Measurements from ENCODE around the gene SDC1. TPM values are rescaled to one million over a fixed set of nuclear protein-coding genes. Genes with fewer than 3 reads are reported as not detected.
"Not testable (repeated sequence)": the region's sequence is repeated elsewhere in the genome, so short reads cannot be mapped to it uniquely, and the experiment has no call there.

The SDC1 gene
- total RNA-seq, 2 experiments from 2014 or later: 0.10 TPM; not detected in 1

DNA sequence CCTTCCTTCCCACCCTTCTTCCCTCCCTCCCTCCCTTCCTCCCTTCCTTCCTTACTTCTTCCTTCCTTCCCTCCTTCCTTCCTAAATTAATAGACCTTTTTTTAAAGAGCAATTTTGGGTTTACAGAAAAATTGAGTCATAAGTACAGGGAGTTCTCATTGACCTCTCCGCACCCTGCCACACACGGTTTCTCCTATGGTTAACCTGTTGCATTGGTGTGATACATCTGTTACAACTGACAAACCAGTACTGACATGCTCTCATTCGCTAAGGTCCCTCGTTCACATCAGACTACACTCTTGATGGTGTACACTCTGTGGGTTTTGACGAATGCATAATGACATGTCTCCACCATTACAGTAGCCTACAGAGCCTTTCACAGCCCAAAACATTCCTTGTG lies 11.6 kb upstream of the SDC1 start:
- H2AFZ ChIP-seq (ENCODE audit: low read length): no peak overlapping the region
- H3K4me1 ChIP-seq (ENCODE audit: insufficient read depth, low read length, poor library complexity, severe bottlenecking): no peaks in the 10 kb centered on the region
- no peak overlapping the region for H3K4me2 ChIP-seq (ENCODE audit: low read length)
- no peak for TF ChIP-seq EZH2phosphoT487 (IDR thresholded peaks at IDR 0.05; ENCODE audit: borderline replicate concordance, low read depth, low read length)
- TF ChIP-seq, protein P1, sequence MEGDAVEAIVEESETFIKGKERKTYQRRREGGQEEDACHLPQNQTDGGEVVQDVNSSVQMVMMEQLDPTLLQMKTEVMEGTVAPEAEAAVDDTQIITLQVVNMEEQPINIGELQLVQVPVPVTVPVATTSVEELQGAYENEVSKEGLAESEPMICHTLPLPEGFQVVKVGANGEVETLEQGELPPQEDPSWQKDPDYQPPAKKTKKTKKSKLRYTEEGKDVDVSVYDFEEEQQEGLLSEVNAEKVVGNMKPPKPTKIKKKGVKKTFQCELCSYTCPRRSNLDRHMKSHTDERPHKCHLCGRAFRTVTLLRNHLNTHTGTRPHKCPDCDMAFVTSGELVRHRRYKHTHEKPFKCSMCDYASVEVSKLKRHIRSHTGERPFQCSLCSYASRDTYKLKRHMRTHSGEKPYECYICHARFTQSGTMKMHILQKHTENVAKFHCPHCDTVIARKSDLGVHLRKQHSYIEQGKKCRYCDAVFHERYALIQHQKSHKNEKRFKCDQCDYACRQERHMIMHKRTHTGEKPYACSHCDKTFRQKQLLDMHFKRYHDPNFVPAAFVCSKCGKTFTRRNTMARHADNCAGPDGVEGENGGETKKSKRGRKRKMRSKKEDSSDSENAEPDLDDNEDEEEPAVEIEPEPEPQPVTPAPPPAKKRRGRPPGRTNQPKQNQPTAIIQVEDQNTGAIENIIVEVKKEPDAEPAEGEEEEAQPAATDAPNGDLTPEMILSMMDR (conservative IDR thresholded peaks at IDR 0.05; ENCODE audit: low read length): no peak
- intact Hi-C loops (cut with micrococcal nuclease; ENCODE audit: unreplicated experiment): no loop called here
- no peaks in the 10 kb centered on the region for H3K79me2 ChIP-seq (ENCODE audit: insufficient read depth, low read depth, low read length)
- no peak overlapping the region for H3K27ac ChIP-seq (ENCODE audit: low read depth, low read length, poor library complexity, severe bottlenecking)
- DNase-seq (ENCODE audit: low spot score): no peak
- H3K9me2 ChIP-seq (ENCODE audit: insufficient read depth, low read length): no peaks in the 10 kb centered on the region
- H3K9me3 ChIP-seq (ENCODE audit: low read length): no peaks in the 10 kb centered on the region
- no TSS peak for BruUV-seq (replicated peaks)
- no peaks in the 10 kb centered on the region for H3K36me3 ChIP-seq (ENCODE audit: insufficient read depth, low read length)
- H3K4me3 ChIP-seq (ENCODE audit: low read depth, low read length, poor library complexity, severe bottlenecking): no peak overlapping the region
- no peaks in the 10 kb centered on the region for H4K20me1 ChIP-seq (ENCODE audit: insufficient read depth, low read length)
- ChIA-PET CTCF (ENCODE audit: unreplicated experiment) (no interaction called here), POLR2A (no interaction called here)

DNA sequence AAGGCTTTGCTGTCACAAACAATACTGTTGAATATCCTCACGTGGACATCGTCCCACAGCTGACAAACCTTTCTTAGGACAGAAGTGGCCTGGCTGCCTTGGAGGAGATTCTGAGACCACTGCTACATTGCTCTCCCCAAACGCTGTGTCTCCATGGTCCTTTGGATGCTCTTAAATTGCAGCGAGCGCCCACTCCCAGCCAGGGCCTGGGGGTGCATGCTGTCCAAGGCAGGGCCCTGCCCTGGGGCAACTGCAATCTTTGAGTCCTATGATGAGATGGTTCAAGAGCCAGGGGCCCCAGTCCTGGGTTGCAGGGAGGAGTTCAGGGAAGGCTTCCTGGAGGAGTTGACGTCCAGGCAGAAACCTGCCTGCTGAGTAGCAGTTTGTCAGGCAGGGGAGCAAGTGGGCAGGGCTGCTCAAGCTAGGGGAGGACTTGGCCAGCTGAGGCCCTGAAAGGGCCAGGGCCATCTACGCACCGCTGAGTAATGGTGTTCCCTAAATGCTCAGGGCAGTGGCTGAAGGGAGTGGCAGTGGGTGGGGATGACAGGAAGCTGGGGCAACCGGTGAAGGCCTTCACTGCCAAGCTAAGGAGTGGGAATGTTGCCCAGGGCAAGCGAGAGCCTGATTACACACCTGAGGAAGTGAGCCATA lies 10.8 kb upstream of the SDC1 start:
- ChIA-PET CTCF (ENCODE audit: unreplicated experiment) (no interaction called here), POLR2A (no interaction called here)
- no peak for DNase-seq (ENCODE audit: low spot score)

DNA sequence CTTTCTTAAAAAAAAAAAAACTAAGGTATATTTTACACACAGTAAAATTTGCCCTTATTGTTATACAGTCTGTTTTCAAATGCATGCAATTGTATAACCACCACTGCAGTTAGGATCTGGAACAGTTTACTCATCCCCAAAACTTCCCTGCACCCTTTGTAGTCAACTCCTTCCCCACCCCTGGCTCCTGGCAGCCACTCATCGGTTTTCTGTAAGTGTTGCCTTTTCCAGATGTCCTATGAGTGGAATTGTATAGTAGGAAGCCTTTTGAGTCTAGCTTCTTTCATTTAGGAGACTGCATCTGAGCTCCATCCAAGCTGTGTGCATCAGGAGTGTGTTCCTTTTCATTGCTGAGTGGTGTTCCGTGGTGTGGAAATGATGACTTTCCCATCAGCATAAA lies 9.7 kb upstream of the SDC1 start:
- H3K4me1 ChIP-seq (ENCODE audit: insufficient read depth, low read length, poor library complexity, severe bottlenecking); H4K20me1 ChIP-seq (ENCODE audit: insufficient read depth, low read length); BruUV-seq (replicated peaks); DNase-seq (ENCODE audit: low spot score); H3K27ac ChIP-seq (ENCODE audit: low read depth, low read length, poor library complexity, severe bottlenecking); H3K9me3 ChIP-seq (ENCODE audit: low read length); H3K79me2 ChIP-seq (ENCODE audit: insufficient read depth, low read depth, low read length); H3K36me3 ChIP-seq (ENCODE audit: insufficient read depth, low read length); H3K4me3 ChIP-seq (ENCODE audit: low read depth, low read length, poor library complexity, severe bottlenecking); H3K4me2 ChIP-seq (ENCODE audit: low read length); intact Hi-C loops (cut with micrococcal nuclease; ENCODE audit: unreplicated experiment); H3K9me2 ChIP-seq (ENCODE audit: insufficient read depth, low read length); H2AFZ ChIP-seq (ENCODE audit: low read length); CTCF ChIA-PET (ENCODE audit: unreplicated experiment): not testable (repeated sequence)
- POLR2A ChIA-PET: interaction anchor here (1.1 kb wide), 1 partner anchor 30 kb away, joined by 5 read pairs; no protein-coding TSS in a partner anchor

More for the DNA sequence above, 10.8 kb upstream of the SDC1 start:
- TF ChIP-seq, protein P1 (conservative IDR thresholded peaks at IDR 0.05; ENCODE audit: low read length): no peak
- TF ChIP-seq EZH2phosphoT487 (IDR thresholded peaks at IDR 0.05; ENCODE audit: borderline replicate concordance, low read depth, low read length): no peak
- no peaks in the 10 kb centered on the region for H3K79me2 ChIP-seq (ENCODE audit: insufficient read depth, low read depth, low read length)
- no peak overlapping the region for H2AFZ ChIP-seq (ENCODE audit: low read length)
- no peaks in the 10 kb centered on the region for H3K9me2 ChIP-seq (ENCODE audit: insufficient read depth, low read length)
- H3K9me3 ChIP-seq (ENCODE audit: low read length): no peaks in the 10 kb centered on the region
- no peak overlapping the region for H3K4me3 ChIP-seq (ENCODE audit: low read depth, low read length, poor library complexity, severe bottlenecking)
- H3K4me1 ChIP-seq (ENCODE audit: insufficient read depth, low read length, poor library complexity, severe bottlenecking): no peaks in the 10 kb centered on the region
- no TSS peak for BruUV-seq (replicated peaks)
- H3K36me3 ChIP-seq (ENCODE audit: insufficient read depth, low read length): no peaks in the 10 kb centered on the region
- no peak overlapping the region for H3K27ac ChIP-seq (ENCODE audit: low read depth, low read length, poor library complexity, severe bottlenecking)
- H4K20me1 ChIP-seq (ENCODE audit: insufficient read depth, low read length): no peaks in the 10 kb centered on the region
- H3K4me2 ChIP-seq (ENCODE audit: low read length): no peak overlapping the region
- intact Hi-C loops (cut with micrococcal nuclease; ENCODE audit: unreplicated experiment): no loop called here
